CD1c-positive myeloid dendritic cell (primary cell): ENCODE results near the gene CMTM8.

Source experiments
- DNase-seq: peaks from one replicate; pipeline ENCODE4 v3.0.0-alpha.2; 2016; ENCODE audit errors: extremely low spot score

CMTM8 gene

DNA sequence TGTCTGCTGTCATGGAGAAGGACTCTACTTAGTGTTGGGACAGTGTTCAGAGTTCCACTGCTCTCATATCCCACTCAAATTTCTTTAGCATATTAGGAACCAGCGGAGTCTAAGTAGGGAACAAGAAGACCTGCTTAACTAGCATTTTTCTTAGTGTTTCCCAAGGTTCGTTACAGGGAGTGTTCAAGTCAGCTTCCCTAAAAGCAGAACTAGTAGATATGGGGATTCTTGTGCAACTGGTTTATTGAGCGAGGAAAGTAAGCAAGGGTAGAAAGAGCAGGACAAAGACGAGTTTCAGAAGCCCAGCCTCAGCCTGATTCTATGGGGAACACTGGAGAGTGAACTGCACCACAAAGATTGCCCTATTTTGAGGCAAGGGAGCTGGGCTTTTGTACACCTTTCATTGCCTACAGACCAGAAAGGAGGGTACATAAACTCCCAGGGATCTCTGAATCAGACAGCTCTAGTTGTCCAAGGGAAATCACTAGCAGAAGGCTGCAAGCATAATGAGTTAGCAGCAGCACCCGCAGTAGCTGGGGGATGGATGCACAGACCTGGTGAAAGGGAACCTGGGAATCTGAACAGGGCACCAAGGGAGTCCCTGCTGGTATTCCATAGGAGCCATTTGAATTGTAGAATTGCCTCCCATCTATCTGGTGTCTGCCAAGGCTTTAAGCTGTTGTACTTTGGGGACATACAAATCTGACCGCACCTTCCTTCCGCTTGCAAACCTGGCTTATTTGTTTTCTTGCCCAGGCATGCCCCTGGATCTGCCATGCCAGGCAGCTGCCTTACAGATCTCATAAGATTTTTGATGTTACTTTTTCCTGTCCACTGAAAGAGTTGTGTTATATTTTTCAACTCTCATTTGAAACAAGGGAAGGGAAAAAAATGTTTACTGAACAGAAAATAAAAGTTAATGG is 168.3 kb downstream of the CMTM8 start:
- DNase-seq: peak; percentile 87

DNA sequence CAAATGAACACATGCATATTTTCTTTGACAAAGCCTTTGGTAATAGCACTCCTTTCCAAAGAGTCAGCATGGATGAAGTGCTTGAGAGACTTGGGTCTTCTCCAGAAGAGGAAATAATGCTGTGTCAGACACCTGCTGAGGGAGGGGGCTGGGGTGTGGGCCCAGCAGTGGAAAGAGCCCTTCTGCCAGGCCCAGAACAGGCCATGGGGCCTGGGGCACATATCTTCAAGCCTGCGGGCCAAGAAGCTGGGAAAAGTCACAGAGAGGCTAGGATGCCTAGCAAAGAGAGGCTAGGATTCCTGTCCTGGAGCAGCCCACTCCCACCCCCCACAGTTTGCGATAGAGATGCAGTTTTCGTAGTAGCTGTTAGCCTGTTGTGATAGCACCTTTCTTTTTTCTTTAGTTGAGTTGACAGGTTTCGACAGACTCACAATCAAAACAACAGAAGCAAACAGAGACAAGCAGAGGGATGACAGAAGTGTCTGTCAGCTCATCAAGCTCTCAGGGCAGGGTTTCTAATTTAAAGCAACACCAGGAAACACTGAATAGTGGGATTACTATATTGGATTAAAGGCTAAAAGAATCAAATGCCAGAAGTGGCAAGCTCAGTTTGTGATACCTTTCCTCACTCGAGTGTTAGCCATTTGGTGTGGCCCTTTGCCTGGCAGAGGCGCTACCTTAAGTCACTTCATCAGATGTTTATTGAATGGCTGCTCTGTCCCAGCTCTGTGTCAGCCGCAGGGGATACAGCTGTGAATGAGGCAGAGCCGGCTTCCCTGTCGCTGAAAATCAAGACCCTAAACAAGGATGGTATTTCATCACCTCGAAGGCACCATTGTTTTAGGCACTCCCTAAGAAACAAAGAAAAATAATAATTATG is 172.1 kb downstream of the CMTM8 start:
- no peak for DNase-seq

DNA sequence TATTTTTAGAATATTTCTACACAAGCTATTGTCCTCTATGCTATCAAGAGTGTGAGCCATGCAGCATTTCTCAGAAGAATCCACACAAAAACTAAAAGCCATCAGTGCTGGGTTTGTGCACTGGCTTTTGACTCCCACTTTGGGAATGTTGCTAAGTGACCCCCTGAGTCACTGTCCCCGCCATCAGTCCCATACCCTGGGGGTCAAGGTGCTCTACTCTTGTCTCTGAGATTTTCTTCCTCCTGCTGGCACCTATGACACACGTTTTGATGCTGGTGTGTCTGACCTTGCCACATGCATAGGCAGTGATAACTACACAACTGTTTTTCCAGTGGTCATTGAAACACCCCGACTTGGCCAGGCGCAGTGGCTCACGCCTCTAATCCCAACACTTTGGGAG is 173.0 kb downstream of the CMTM8 start:
- no peak for DNase-seq

DNA sequence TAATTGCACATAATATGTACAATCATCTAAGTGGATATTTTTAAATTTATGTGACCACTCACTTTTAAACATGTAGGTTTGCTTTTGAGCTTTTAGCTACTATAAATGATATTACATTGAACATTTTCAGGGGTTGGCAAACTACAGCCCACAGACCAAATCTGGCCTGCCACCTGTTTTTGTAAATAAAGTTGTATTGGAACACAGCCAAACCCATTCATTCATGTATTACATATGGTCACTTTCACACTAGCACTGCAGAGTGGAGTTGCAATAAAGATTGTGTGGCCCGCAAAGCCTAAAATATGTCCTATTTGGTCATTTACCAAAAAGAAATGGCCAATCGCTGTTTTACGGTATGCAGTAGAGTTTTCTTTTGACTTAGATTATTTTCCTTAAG is 174.4 kb downstream of the CMTM8 start:
- DNase-seq: no peak

DNA sequence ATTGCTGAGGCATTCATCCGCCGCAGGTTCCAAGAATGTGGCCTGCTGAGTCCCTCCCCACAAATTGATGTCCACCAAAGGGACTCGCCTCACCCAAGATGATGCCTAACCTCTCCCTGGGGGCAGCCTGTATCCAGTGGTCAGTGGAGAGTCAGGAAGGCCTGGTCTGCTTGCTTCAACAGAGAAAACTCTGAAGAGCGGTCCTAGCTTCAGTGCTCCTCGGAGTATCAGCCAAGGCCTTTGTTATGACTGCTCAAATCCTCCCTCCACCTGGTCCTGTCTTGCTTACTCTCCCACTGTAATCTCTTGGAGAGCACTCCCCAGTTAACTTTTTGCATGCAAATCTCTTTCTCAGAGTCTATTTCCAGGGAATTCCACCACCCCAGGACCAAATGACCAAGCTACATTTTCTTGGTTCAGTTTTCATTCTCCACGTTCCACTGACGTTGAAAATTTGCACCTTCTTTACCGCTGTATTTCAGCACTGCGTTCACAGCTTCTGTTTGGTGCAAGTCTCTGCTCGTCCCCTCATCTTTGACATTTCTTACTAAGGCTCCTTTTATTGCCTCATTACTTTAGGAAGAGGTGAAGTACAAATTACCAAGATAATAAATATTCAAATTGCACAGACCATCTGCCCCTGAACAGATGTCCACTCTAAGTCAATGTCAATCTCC is 175.5 kb downstream of the CMTM8 start:
- DNase-seq: no peak

DNA sequence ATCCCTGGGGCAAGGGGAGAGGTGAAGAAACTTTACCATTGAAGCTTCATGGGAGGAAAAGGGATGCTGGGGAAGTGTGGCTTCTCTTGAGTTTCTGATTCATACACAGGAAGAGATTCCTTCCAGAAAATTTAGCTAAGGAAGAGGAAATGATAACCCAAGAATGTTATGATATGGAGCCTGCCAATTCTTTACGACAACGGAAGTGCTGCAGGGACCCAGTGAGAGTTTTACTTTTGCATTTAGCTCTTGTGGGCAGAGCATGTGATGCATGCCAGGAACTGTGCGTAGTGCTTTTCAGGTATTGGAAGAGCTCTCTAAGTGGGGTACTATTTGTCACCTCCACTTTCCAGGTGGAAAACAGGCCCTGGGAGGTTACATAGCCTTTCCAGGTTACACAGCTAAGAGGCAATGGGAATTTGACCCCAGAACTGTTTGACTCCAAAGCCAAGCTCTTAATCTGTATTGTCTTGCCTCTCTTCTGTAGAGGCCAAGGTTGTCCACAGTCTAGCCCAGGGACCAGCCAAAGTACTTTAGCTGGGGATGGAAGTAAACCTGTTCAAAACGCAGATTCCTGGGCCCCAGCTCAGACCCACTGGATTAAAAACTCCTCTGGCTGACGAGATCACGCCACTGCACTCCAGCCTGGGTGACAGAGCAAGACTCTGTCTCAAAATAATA is 176.2 kb downstream of the CMTM8 start:
- peak; percentile 59 for DNase-seq

DNA sequence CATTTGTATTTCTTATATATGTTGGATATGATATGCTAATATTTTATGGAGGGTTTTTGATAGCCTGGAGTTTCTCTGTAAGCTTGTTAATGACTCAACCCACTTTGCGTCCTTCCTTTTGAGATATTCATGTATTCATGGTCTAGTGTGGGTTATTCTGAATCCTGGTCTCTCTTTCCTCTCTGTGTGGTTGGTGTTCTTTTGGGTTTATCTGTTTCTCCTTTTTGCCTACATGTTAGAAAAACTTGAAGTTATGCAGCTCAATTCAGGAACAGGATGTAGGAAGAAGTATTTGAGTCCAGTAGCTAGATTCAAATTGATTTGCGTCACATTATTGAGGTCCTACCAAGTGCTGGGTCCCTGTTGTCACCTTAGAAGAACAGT is 181.3 kb downstream of the CMTM8 start:
- peak; percentile 77 for DNase-seq
